Body of pancreas (tissue), 4 donors: Measurements from ENCODE around the gene MAML2.

Source experiments
- POLR2A ChIP-seq, 3 donors: fragments of 450-650 bp; IDR thresholded peaks; one replicate each; pipeline ENCODE4 v1.6.1; 2016; ENCODE audit warnings: antibody characterized with exemption in 3 of 3, mild to moderate bottlenecking in 2 of 3
- TF ChIP-seq, protein P1 (sequence below), 7 experiments: fragments of 450-650 bp in 4 of 7; fragments of 200-600 bp in 3 of 7; sonication (generic) in 3 of 7; IDR thresholded peaks; one replicate each; pipeline ENCODE4 v1.5.1; 2016 to 2019; ENCODE audit warnings: antibody characterized with exemption in 7 of 7

DNA sequence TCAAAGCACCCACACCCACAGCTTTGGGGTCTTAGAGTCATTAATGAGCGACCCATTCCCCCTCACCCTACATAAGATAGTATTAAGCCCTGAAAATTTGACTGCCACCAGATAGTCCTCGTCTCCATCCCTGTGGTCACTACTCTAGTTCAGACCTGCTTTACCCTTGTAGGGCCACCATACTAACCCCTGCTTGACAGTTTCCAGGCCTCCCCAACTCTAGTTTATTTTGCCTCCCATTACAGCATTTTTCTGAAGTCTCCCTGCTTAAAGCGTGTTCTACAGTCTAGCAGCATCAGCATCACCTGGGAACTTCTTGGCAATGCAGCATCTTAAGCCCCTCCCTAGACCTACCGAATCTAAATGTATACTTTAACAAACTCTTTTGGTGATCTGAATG is 192.4 kb downstream of the MAML2 start:
- TF ChIP-seq, protein P1, sequence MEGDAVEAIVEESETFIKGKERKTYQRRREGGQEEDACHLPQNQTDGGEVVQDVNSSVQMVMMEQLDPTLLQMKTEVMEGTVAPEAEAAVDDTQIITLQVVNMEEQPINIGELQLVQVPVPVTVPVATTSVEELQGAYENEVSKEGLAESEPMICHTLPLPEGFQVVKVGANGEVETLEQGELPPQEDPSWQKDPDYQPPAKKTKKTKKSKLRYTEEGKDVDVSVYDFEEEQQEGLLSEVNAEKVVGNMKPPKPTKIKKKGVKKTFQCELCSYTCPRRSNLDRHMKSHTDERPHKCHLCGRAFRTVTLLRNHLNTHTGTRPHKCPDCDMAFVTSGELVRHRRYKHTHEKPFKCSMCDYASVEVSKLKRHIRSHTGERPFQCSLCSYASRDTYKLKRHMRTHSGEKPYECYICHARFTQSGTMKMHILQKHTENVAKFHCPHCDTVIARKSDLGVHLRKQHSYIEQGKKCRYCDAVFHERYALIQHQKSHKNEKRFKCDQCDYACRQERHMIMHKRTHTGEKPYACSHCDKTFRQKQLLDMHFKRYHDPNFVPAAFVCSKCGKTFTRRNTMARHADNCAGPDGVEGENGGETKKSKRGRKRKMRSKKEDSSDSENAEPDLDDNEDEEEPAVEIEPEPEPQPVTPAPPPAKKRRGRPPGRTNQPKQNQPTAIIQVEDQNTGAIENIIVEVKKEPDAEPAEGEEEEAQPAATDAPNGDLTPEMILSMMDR (IDR thresholded peaks at IDR 0.05) = no peak
- no peak for TF ChIP-seq POLR2A (IDR thresholded peaks at IDR 0.05)
